Gastroesophageal sphincter (tissue), 3 donors: ENCODE measurements around the gene FCGBP.
"Not testable (repeated sequence)": the region's sequence is repeated elsewhere in the genome, so short reads cannot be mapped to it uniquely, and the experiment has no call there.

ENCODE experiments used
- EP300 ChIP-seq: sonication (generic); formaldehyde crosslinking; IDR thresholded peaks from one replicate; pipeline ENCODE4 v1.6.1; 2017; ENCODE audit warnings: antibody characterized with exemption, mild to moderate bottlenecking
- TF ChIP-seq, protein P1 (sequence below), 4 experiments: fragments of 200-600 bp in 2 of 4; fragments of 450-650 bp in 2 of 4; sonication (generic) in 1 of 4; IDR thresholded peaks; one replicate each; pipeline ENCODE4 v1.5.1; 2017 to 2019; ENCODE audit warnings: antibody characterized with exemption in 4 of 4, mild to moderate bottlenecking in 2 of 4, moderate library complexity in 2 of 4

GRCh38 chr19:39959407-39959806 is 25.0 kb upstream of the FCGBP start:
- TF ChIP-seq, protein P1, sequence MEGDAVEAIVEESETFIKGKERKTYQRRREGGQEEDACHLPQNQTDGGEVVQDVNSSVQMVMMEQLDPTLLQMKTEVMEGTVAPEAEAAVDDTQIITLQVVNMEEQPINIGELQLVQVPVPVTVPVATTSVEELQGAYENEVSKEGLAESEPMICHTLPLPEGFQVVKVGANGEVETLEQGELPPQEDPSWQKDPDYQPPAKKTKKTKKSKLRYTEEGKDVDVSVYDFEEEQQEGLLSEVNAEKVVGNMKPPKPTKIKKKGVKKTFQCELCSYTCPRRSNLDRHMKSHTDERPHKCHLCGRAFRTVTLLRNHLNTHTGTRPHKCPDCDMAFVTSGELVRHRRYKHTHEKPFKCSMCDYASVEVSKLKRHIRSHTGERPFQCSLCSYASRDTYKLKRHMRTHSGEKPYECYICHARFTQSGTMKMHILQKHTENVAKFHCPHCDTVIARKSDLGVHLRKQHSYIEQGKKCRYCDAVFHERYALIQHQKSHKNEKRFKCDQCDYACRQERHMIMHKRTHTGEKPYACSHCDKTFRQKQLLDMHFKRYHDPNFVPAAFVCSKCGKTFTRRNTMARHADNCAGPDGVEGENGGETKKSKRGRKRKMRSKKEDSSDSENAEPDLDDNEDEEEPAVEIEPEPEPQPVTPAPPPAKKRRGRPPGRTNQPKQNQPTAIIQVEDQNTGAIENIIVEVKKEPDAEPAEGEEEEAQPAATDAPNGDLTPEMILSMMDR (IDR thresholded peaks at IDR 0.05) = not testable (repeated sequence)
- not testable (repeated sequence) for TF ChIP-seq EP300
